Stimulated activated naive CD8-positive, alpha-beta T cell treated with anti-CD3 and anti-CD28 coated beads, Interleukin-15, Interleukin-2, amounts not matched to agents 100 ng/mL and 50 ng/mL, for 24 hours (primary cell): ENCODE measurements around the gene PAX5.

Experiments used
- H3K27ac Mint-ChIP-seq: one replicate; pipeline ENCODE4 v1.8.0; 2021; ENCODE audit warnings: mild to moderate bottlenecking, mixed read lengths
- H3K27me3 Mint-ChIP-seq: one replicate; pipeline ENCODE4 v1.8.0; 2021; ENCODE audit warnings: mixed read lengths
- H3K36me3 Mint-ChIP-seq: one replicate; pipeline ENCODE4 v1.8.0; 2021; ENCODE audit warnings: low read depth, mixed read lengths
- H3K4me1 Mint-ChIP-seq: one replicate; pipeline ENCODE4 v1.8.0; 2021; ENCODE audit warnings: low read depth, mixed read lengths
- H3K4me3 Mint-ChIP-seq: one replicate; pipeline ENCODE4 v1.8.0; 2021; ENCODE audit warnings: mild to moderate bottlenecking, mixed read lengths
- H3K9me3 Mint-ChIP-seq: one replicate; pipeline ENCODE4 v1.8.0; 2021; ENCODE audit warnings: mixed read lengths

PAX5 gene

DNA sequence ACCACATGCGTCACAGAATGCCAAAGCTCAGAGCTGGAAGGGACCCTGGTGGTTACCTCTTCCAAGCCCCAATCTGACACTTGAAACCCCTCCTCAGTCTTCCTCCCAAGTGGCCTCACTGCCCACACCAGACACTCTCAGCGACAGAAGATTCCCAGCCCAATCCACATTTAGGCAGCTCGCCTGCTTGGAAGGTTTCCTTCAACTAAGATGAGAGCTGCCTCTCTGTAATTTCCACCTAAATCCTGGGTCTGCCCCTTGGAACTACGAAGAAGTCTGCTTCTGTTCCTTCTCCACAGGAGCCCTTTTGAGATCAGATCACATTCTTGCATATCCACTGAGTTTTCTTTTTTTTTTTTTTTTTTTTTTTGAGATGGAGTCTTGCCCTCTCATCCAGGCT lies 83.7 kb downstream of the PAX5 start:
- Mint-ChIP-seq H3K4me1 (no peaks in the 10 kb centered on the region), H3K9me3 (no peaks in the 10 kb centered on the region), H3K36me3 (no peaks in the 10 kb centered on the region), H3K4me3 (no peak overlapping the region), H3K27ac (no peak overlapping the region), H3K27me3 (peaks cover 30% of the 10 kb centered on the region)

DNA sequence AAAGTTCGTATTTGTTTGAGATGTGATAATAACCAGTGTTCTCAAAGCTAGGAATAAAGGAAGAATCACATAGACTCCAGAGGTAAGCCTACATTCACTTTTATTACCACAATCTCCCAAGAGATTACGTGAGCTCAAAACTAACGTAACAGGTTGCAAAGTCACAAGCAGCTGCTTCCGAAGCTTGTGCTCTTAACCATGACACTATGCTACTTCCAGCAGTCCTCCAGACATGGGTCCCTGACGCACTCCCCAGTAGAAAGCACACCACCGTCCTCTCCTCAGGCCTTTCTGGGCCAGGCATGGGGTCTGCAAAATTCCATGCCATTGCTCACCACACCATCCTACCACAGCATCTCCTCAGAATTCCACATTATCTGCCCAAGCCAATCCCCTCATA lies 84.6 kb downstream of the PAX5 start:
- H3K27ac Mint-ChIP-seq = no peak overlapping the region
- no peak overlapping the region for H3K4me3 Mint-ChIP-seq
- no peaks in the 10 kb centered on the region for H3K4me1 Mint-ChIP-seq
- H3K9me3 Mint-ChIP-seq = no peaks in the 10 kb centered on the region
- peaks cover 23% of the 10 kb centered on the region for H3K27me3 Mint-ChIP-seq
- H3K36me3 Mint-ChIP-seq = no peaks in the 10 kb centered on the region

DNA sequence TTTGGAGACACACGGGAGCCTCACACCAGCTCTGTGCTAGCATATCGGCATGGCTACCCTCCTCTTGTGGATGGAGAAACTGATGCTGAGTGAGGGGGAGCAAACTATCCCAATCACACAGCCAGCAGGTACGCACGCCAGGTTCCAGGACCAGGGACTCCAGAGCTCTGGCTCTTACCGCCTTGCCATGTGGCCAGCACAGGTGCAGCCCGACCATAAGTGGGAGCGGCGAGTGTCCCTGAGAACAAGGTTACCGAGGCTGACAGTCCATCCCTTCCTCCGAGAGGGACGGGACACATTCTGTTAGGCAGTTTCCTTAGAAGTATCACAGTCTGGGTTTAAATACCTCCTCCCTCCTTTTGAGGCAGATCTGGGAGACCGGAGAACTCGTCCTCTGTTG lies 86.0 kb downstream of the PAX5 start:
- no peak overlapping the region for H3K4me3 Mint-ChIP-seq
- H3K36me3 Mint-ChIP-seq = no peaks in the 10 kb centered on the region
- H3K27me3 Mint-ChIP-seq = peaks cover 12% of the 10 kb centered on the region
- no peaks in the 10 kb centered on the region for H3K4me1 Mint-ChIP-seq
- no peak overlapping the region for H3K27ac Mint-ChIP-seq
- no peaks in the 10 kb centered on the region for H3K9me3 Mint-ChIP-seq

DNA sequence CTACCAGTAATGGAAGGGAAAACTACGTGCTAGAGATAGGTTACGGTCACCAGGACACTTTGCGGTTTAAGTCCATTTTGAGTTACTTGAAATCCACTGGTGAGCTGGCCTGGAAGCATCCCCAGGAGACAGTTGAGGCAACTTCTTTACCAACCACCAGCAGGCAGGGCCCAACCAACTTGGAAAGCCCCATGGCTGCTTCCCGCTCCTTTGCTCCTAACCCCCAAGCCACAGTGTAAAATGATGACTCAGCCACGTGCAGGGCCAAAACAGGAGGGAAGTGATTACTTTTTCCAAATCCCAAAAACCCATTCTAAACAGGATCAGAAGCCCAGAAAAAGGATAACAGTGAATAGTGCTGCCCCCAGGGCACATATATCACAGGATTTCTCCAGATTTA lies 87.4 kb downstream of the PAX5 start:
- peaks cover 5% of the 10 kb centered on the region for H3K27me3 Mint-ChIP-seq
- H3K4me1 Mint-ChIP-seq = no peaks in the 10 kb centered on the region
- no peak overlapping the region for H3K4me3 Mint-ChIP-seq
- no peaks in the 10 kb centered on the region for H3K36me3 Mint-ChIP-seq
- no peak overlapping the region for H3K27ac Mint-ChIP-seq
- no peaks in the 10 kb centered on the region for H3K9me3 Mint-ChIP-seq

DNA sequence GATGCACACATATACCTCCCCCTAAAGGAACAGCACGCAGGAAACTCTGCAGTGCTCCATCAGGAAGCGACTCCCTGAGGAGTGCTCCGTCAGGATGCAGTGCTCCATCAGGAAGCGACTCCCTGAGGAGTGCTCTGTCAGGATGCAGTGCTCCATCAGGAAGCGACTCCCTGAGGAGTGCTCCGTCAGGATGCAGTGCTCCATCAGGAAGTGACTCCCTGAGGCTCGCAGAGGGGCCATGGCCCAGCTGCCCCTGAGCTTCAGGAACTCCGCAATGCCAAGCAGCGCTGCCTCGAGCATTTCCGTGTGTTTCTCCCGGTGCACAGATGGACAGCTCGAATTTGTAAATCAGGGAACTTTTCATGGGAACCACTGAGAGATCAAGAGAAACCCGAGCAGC lies 88.1 kb downstream of the PAX5 start:
- Mint-ChIP-seq H3K4me3 (no peak overlapping the region), H3K9me3 (no peaks in the 10 kb centered on the region), H3K36me3 (no peaks in the 10 kb centered on the region), H3K4me1 (no peaks in the 10 kb centered on the region), H3K27me3 (peaks cover 5% of the 10 kb centered on the region), H3K27ac (no peak overlapping the region)

DNA sequence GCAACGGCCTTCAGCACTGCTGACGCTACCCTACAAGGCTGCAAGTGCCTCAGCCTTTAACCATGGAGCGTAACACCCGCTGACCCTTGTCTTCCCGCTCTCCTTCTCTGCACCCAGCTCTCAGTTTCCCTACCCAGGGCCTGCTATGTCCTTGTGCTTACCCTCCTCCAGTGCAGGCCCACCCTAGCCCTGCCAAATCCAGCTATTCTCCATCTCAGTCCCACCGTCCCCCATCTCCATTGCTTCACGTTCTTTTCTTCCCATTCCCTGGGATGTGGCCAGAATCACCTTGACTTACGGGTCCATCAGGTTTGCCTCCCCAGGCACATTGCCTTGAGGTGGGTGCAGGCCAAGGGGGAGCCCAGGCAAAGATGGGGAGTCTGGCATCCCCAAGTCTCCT lies 91.2 kb downstream of the PAX5 start:
- H3K4me1 Mint-ChIP-seq = no peaks in the 10 kb centered on the region

DNA sequence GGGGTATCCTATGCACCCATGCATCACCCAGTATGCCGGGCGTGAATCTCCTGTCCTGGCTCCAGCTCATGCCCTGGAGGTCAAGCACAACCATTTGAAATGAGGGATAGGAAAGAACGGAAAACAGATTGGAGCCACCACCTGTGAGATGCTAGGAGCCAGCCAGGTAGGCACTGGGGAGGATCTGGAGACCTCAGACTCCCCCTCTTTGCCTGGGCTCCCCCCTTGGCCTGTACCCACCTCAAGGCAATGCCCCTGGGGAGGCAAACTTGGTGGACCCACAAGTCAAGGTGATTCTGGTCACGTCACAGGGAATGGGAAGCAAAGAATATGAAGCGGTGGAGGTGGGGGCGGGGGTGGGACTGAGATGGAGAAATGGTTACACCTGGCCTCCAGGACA lies 92.6 kb downstream of the PAX5 start:
- Mint-ChIP-seq H3K9me3 (no peaks in the 10 kb centered on the region), H3K27me3 (peaks cover 10% of the 10 kb centered on the region), H3K27ac (no peak overlapping the region), H3K36me3 (no peaks in the 10 kb centered on the region), H3K4me1 (no peaks in the 10 kb centered on the region), H3K4me3 (no peak overlapping the region)

More for the DNA sequence above, 91.2 kb downstream of the PAX5 start:
- peaks cover 4% of the 10 kb centered on the region for H3K27me3 Mint-ChIP-seq
- no peaks in the 10 kb centered on the region for H3K9me3 Mint-ChIP-seq
- no peaks in the 10 kb centered on the region for H3K36me3 Mint-ChIP-seq
- no peak overlapping the region for H3K4me3 Mint-ChIP-seq
- no peak overlapping the region for H3K27ac Mint-ChIP-seq

DNA sequence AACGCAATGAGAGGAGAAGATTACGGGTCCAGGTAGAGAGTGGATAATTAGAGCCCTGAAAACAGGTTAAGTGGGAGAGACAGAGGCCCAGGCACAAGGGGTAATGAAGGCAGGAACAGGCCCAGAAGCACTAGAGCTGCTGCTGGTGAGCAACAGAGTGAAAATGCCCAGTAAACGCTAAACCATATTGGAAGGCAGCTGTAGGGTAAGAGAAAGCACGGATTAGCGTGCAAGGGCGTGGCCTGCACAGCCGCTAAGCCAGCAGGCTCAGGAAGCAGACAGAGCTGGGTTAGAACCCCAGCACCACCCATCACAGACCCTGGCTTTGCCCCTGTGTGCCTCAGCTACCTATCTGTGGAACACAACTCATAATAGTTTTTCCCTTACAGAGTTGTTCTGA lies 93.2 kb downstream of the PAX5 start:
- no peaks in the 10 kb centered on the region for H3K4me1 Mint-ChIP-seq
- no peaks in the 10 kb centered on the region for H3K9me3 Mint-ChIP-seq
- H3K27ac Mint-ChIP-seq = no peak overlapping the region
- peaks cover 10% of the 10 kb centered on the region for H3K27me3 Mint-ChIP-seq
- no peaks in the 10 kb centered on the region for H3K36me3 Mint-ChIP-seq
- H3K4me3 Mint-ChIP-seq = no peak overlapping the region

DNA sequence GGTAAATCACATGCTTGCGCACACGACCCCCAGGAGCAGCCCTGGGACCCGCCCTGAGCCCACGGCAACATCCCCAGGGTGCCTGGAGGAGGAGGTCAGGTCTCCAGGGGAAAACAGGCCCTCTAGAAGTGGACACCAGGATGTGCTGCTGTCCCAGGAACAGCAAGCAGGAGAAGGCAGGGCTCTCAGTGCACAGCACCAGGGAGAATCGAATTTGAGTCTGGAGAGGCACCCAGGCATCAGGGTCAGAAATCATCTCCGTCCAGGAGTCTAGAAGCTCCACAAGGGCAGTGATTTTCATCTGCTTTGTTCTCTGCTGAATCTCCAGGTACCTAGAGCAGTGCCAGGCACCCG lies 93.6 kb downstream of the PAX5 start:
- no peak overlapping the region for H3K27ac Mint-ChIP-seq
- H3K4me1 Mint-ChIP-seq = no peaks in the 10 kb centered on the region
- no peak overlapping the region for H3K4me3 Mint-ChIP-seq
- H3K36me3 Mint-ChIP-seq = no peaks in the 10 kb centered on the region
- H3K9me3 Mint-ChIP-seq = no peaks in the 10 kb centered on the region
- H3K27me3 Mint-ChIP-seq = peaks cover 10% of the 10 kb centered on the region

DNA sequence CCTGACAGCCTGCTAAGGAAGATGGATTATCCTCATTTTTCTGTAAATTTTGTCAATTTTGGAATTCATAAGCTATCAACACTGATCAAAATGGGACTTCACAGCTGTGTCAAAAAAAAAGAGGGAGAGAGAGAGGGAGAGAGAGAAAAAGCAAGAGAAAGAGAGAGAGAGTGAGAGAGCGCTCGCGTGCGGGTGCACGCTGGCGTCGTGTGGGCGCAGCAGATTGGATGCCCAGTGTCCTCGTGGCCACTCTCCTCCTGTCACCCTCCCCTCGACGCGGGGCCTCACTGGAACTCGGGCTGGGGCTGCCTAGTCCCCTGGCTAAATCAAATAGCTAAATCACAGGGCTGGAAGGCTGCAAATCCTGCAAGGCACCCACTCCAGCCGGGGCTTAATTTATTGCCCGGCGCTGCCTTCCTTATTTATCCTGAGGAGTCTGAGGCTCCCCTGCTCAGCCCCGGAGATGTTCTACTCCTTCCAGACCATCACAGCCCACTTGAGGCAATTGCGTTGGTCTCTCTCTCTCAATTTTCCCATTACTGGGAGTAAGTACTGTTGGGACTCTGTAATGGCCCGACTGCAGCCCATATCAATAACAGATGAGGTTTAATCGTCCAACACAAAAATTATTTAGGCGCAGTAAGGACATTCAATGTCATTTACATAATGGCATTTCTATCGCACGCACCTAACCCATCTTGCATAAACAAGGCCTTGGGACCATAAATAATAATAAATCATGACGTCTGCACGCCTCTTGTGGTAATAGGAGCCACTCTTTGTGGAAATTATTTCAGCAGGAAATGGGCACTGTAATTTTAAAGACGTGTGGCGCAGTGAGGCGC lies 94.2 kb downstream of the PAX5 start:
- Mint-ChIP-seq H3K9me3 (no peaks in the 10 kb centered on the region), H3K27me3 (peaks cover 10% of the 10 kb centered on the region), H3K4me1 (peaks cover 3% of the 10 kb centered on the region), H3K4me3 (no peak overlapping the region), H3K36me3 (no peaks in the 10 kb centered on the region), H3K27ac (no peak overlapping the region)

DNA sequence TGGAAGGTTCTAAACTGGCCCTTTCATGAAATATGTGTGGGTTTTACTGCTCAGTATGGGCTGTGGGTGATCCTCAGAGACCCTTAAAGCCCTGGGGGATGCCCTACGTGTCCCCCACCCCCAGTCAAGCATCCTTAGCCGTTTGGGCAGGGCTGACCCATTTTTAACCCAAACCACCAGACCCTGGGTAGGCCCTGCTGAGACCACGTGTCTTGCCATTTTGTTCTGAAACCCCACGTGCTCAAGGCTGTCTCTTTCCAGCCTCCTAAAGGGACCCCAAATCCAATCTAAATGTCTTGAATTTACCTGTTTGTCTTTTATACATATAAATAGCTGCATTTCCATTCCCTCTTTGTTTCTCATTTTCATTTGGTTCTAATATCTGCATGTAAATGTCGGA lies 94.9 kb downstream of the PAX5 start:
- no peak overlapping the region for H3K27ac Mint-ChIP-seq
- H3K36me3 Mint-ChIP-seq = no peaks in the 10 kb centered on the region
- no peaks in the 10 kb centered on the region for H3K9me3 Mint-ChIP-seq
- peaks cover 10% of the 10 kb centered on the region for H3K4me1 Mint-ChIP-seq
- H3K4me3 Mint-ChIP-seq = no peak overlapping the region
- H3K27me3 Mint-ChIP-seq = peaks cover 10% of the 10 kb centered on the region

DNA sequence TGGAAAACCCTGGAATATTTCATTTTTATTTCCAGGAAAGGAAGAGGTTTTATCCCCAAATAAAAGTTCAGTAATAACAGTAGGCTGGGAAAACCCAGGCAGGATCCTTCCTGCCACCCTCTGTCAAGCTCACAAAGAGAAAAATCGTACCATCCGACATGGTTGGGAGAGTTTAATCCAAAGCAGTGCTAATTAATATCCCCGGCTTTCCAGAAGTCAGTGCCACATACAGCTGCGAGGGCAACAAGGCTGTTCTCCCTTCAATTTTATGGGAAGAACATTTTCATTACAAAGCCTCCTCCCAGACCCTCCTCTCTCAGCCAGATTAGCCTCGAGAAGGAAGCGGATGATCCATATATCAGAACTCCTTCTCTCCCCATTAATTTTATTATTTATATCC lies 95.5 kb downstream of the PAX5 start:
- H3K27me3 Mint-ChIP-seq = peaks cover 10% of the 10 kb centered on the region
- no peak overlapping the region for H3K27ac Mint-ChIP-seq
- peaks cover 12% of the 10 kb centered on the region for H3K4me1 Mint-ChIP-seq
- no peak overlapping the region for H3K4me3 Mint-ChIP-seq
- no peaks in the 10 kb centered on the region for H3K9me3 Mint-ChIP-seq
- no peaks in the 10 kb centered on the region for H3K36me3 Mint-ChIP-seq

DNA sequence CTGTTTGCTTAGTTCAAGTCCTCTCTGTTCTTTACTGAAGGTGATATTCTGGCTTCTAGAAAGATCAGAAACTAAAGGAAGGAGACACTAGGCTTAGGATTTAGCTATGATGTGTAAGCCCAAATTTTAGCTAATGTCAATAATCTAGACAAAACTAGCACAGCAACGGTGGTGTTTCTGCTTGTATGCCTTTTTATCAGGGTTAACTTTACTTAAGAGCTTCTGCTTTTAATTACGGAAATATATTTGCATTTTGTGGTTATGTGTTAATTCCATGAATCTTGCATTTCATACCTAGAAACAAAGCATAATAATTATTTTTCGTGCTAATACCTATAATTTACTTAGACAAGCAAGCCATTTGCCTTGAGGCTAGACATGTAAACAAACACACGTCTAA lies 96.1 kb downstream of the PAX5 start:
- Mint-ChIP-seq H3K4me1 (peaks cover 12% of the 10 kb centered on the region), H3K9me3 (no peaks in the 10 kb centered on the region), H3K27ac (no peak overlapping the region), H3K4me3 (no peak overlapping the region), H3K36me3 (no peaks in the 10 kb centered on the region), H3K27me3 (peaks cover 10% of the 10 kb centered on the region)

DNA sequence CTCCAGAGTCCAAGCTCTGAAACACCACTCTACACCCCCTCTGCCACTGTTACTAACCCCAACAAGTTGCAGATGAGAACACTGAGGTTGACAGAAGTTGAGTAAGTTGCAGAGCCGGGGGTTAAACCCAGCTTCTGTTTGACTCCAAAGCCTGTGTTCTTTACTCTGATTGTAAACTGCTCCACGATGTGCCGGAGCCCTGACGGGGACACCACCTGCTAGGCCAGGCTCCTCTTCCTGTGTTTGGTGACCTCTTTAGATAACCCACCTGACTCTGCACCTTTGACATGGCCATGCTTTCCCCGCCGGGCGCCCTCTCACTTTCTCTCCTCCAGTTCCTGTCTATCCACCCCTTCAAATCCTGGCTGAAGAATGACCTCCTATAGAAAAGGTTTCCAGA lies 96.7 kb downstream of the PAX5 start:
- no peak overlapping the region for H3K4me3 Mint-ChIP-seq
- peaks cover 12% of the 10 kb centered on the region for H3K4me1 Mint-ChIP-seq
- peaks cover under 1% of the 10 kb centered on the region for H3K9me3 Mint-ChIP-seq
- peaks cover under 1% of the 10 kb centered on the region for H3K36me3 Mint-ChIP-seq
- peaks cover 11% of the 10 kb centered on the region for H3K27me3 Mint-ChIP-seq
- no peak overlapping the region for H3K27ac Mint-ChIP-seq

DNA sequence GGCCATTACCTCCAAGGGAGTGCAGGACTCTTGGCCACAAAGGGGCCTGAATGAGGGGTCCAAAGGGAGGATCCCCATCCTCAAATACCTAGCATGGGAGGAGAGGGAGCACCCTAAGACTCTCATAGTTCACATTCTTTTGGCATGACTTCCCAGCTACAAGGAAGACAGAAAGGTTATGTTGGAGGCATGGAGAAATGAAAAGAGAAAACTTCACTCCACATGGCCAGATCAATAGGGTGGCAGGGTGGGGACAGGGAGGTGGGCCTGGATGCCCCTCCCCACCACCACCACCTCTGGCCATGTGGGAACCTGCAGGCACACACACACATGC lies 97.6 kb downstream of the PAX5 start:
- Mint-ChIP-seq H3K27ac (no peak overlapping the region), H3K36me3 (peaks cover 5% of the 10 kb centered on the region), H3K4me1 (peaks cover 12% of the 10 kb centered on the region), H3K27me3 (peaks cover 17% of the 10 kb centered on the region), H3K4me3 (no peak overlapping the region), H3K9me3 (peaks cover 5% of the 10 kb centered on the region)

DNA sequence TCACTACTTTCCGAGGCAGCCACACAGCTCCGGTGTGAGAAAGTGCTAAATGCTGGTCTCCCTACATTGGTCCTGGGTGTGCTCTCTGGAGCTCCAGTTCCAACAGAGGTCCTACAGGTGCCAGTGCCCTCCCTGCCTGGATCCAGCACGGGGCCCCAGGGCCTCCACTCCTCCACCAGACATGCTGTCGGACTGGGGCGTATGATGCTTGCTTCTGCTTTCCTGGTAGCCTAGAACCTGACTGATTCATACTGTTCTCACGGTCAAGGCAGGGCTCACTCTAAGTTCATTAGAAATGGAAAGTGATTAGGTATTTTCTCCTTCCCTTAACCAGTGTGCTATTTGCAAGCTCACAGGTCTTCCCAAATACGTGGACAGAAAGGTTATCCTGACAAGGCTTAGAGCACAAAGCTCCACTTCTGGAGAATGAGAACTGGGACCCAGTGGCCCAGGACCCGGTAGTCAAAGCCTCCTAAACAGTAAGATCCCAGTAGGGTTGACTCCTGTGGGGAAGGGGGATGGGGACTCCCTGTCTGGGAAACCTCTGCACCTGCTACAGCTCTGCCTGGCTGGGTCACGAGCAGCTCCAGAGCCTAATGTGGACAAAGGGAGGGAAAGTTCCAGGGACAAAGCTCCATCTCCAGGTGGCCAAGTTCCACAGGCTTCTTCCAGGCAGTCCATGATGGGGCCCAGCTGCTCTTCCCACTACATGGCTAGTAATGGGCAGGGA lies 98.1 kb downstream of the PAX5 start:
- peaks cover 5% of the 10 kb centered on the region for H3K36me3 Mint-ChIP-seq
- H3K4me3 Mint-ChIP-seq = no peak overlapping the region
- H3K27ac Mint-ChIP-seq = no peak overlapping the region
- peaks cover 12% of the 10 kb centered on the region for H3K4me1 Mint-ChIP-seq
- peaks cover 17% of the 10 kb centered on the region for H3K27me3 Mint-ChIP-seq
- peaks cover 5% of the 10 kb centered on the region for H3K9me3 Mint-ChIP-seq
